Adipocyte (in vitro differentiated cells): ENCODE results near the gene ISG15.

ENCODE experiments used
- DNase-seq: peaks from one replicate; pipeline ENCODE4 v3.0.0-alpha.2; 2015; ENCODE audit warnings: low read depth
- H3K27me3 ChIP-seq: replicated peaks from 2 replicates; pipeline ENCODE4 v1.7.0; 2013; ENCODE audit warnings: mild to moderate bottlenecking, low read length, moderate library complexity; ENCODE audit not compliant: control insufficient read depth, insufficient read depth
- H3K36me3 ChIP-seq: 2 replicates; pipeline ENCODE4 v1.7.0; 2013; ENCODE audit warnings: low read length, mild to moderate bottlenecking, moderate library complexity; ENCODE audit not compliant: control insufficient read depth, insufficient read depth, severe bottlenecking
- H3K4me1 ChIP-seq: 2 replicates; pipeline ENCODE4 v1.7.0; 2013; ENCODE audit warnings: mild to moderate bottlenecking, low read length, moderate library complexity; ENCODE audit not compliant: control insufficient read depth, insufficient read depth
- H3K4me3 ChIP-seq: 2 replicates; pipeline ENCODE4 v1.7.0; 2013; ENCODE audit warnings: mild to moderate bottlenecking, low read length, moderate library complexity
- H3K9ac ChIP-seq: 2 replicates; pipeline ENCODE4 v1.7.0; 2013; ENCODE audit warnings: mild to moderate bottlenecking, low read length, moderate library complexity
- H3K9me3 ChIP-seq: 2 replicates; pipeline ENCODE4 v1.7.0; 2013; ENCODE audit warnings: mild to moderate bottlenecking, low read length, moderate library complexity; ENCODE audit not compliant: control insufficient read depth

The ISG15 gene

GRCh38 chr1:1019122-1019999 is 6.1 kb downstream of the ISG15 start:
- Histone ChIP-seq H3K4me1 (peaks cover 4% of the 10 kb centered on the region), H3K9ac (peak overlapping the region; percentile 54), H3K4me3 (peak overlapping the region; percentile 47), H3K9me3 (no peaks in the 10 kb centered on the region), H3K27me3 (no peaks in the 10 kb centered on the region), H3K36me3 (no peaks in the 10 kb centered on the region)
- DNase-seq = peak; percentile 95

GRCh38 chr1:1020000-1020404 is 6.7 kb downstream of the ISG15 start, which contains the start of gene AGRN:
TSS of gene AGRN (plus strand) at chr1:1020120. CDS start at chr1:1020173, 53 bp downstream.
- Histone ChIP-seq H3K27me3 (no peaks in the 10 kb centered on the region), H3K9me3 (no peaks in the 10 kb centered on the region), H3K4me3 (peak within 1 kb of the TSS; percentile 72), H3K9ac (peak within 1 kb of the TSS; percentile 54), H3K4me1 (peaks cover 4% of the 10 kb centered on the region), H3K36me3 (no peaks in the 10 kb centered on the region)
- DNase-seq = no peak

- Histone ChIP-seq H3K9me3 (no peaks in the 10 kb centered on the region), H3K9ac (peak overlapping the region; percentile 49), H3K4me1 (peaks cover 4% of the 10 kb centered on the region), H3K36me3 (no peaks in the 10 kb centered on the region), H3K27me3 (no peaks in the 10 kb centered on the region), H3K4me3 (peak overlapping the region; percentile 72)
- peak; percentile 52 for DNase-seq
Measured at GRCh38 chr1:1020415-1021009, 7.2 kb downstream of the ISG15 start.

GRCh38 chr1:1021010-1021919 is 8.0 kb downstream of the ISG15 start:
- H3K4me1 ChIP-seq = peaks cover 4% of the 10 kb centered on the region
- no peak overlapping the region for H3K9ac ChIP-seq
- no peaks in the 10 kb centered on the region for H3K27me3 ChIP-seq
- H3K4me3 ChIP-seq = no peak overlapping the region
- peak; percentile 57 for DNase-seq
- H3K9me3 ChIP-seq = no peaks in the 10 kb centered on the region
- no peaks in the 10 kb centered on the region for H3K36me3 ChIP-seq

GRCh38 chr1:1021920-1022259 is 8.6 kb downstream of the ISG15 start:
- no peaks in the 10 kb centered on the region for H3K27me3 ChIP-seq
- no peak overlapping the region for H3K9ac ChIP-seq
- H3K4me3 ChIP-seq = no peak overlapping the region
- DNase-seq = no peak
- H3K4me1 ChIP-seq = peaks cover 4% of the 10 kb centered on the region
- H3K36me3 ChIP-seq = no peaks in the 10 kb centered on the region
- no peaks in the 10 kb centered on the region for H3K9me3 ChIP-seq

GRCh38 chr1:1022302-1023009 is 9.2 kb downstream of the ISG15 start:
- H3K4me3 ChIP-seq = no peak overlapping the region
- no peaks in the 10 kb centered on the region for H3K27me3 ChIP-seq
- peaks cover 4% of the 10 kb centered on the region for H3K4me1 ChIP-seq
- H3K9me3 ChIP-seq = no peaks in the 10 kb centered on the region
- H3K9ac ChIP-seq = no peak overlapping the region
- no peaks in the 10 kb centered on the region for H3K36me3 ChIP-seq
- DNase-seq = no peak

- Histone ChIP-seq H3K4me3 (no peak overlapping the region), H3K36me3 (no peaks in the 10 kb centered on the region), H3K9ac (no peak overlapping the region), H3K27me3 (peaks cover 3% of the 10 kb centered on the region), H3K4me1 (peaks cover 4% of the 10 kb centered on the region), H3K9me3 (no peaks in the 10 kb centered on the region)
- no peak for DNase-seq
Measured at GRCh38 chr1:1023700-1024099, 10.4 kb downstream of the ISG15 start.

GRCh38 chr1:1024149-1024770 is 11.0 kb downstream of the ISG15 start:
- no peak for DNase-seq
- H3K27me3 ChIP-seq = peaks cover 3% of the 10 kb centered on the region
- no peaks in the 10 kb centered on the region for H3K36me3 ChIP-seq
- no peak overlapping the region for H3K9ac ChIP-seq
- H3K9me3 ChIP-seq = no peaks in the 10 kb centered on the region
- H3K4me1 ChIP-seq = peaks cover 4% of the 10 kb centered on the region
- H3K4me3 ChIP-seq = no peak overlapping the region

- no peak overlapping the region for H3K4me3 ChIP-seq
- peaks cover 4% of the 10 kb centered on the region for H3K4me1 ChIP-seq
- H3K9me3 ChIP-seq = no peaks in the 10 kb centered on the region
- no peak for DNase-seq
- H3K27me3 ChIP-seq = peaks cover 3% of the 10 kb centered on the region
- no peaks in the 10 kb centered on the region for H3K36me3 ChIP-seq
- H3K9ac ChIP-seq = no peak overlapping the region
Measured at GRCh38 chr1:1024771-1025699, 11.7 kb downstream of the ISG15 start.

GRCh38 chr1:1025730-1026129 is 12.4 kb downstream of the ISG15 start:
- H3K9me3 ChIP-seq = no peaks in the 10 kb centered on the region
- no peak overlapping the region for H3K9ac ChIP-seq
- no peaks in the 10 kb centered on the region for H3K36me3 ChIP-seq
- peaks cover 3% of the 10 kb centered on the region for H3K27me3 ChIP-seq
- H3K4me1 ChIP-seq = peaks cover 4% of the 10 kb centered on the region
- DNase-seq = no peak
- H3K4me3 ChIP-seq = no peak overlapping the region
